GM19468 (cell line): ENCODE results near the gene GALNTL6.

ENCODE experiments used
- ATAC-seq: cut with Tn5 transposase; IDR thresholded peaks from one replicate; pipeline ENCODE4 v1.9.1; 2021; ENCODE audit warnings: mild to moderate bottlenecking, moderate library complexity, moderate number of reproducible peaks; ENCODE audit not compliant: unreplicated experiment; ENCODE audit errors: extremely low read depth

Gene GALNTL6

GRCh38 chr4:172169871-172170270 is 356.7 kb downstream of the GALNTL6 start:
- ATAC-seq = no peak

- ATAC-seq = no peak
Observed at GRCh38 chr4:172173206-172173605, 360.0 kb downstream of the GALNTL6 start.

GRCh38 chr4:172177382-172177781 is 364.2 kb downstream of the GALNTL6 start:
- no peak for ATAC-seq

- ATAC-seq = no peak
Observed at GRCh38 chr4:172188248-172188988, 375.2 kb downstream of the GALNTL6 start.

- no peak for ATAC-seq
Observed at GRCh38 chr4:172202480-172203076, 389.4 kb downstream of the GALNTL6 start.

GRCh38 chr4:172207258-172207657 is 394.1 kb downstream of the GALNTL6 start:
- no peak for ATAC-seq

- no peak for ATAC-seq
Observed at GRCh38 chr4:172207886-172208285, 394.7 kb downstream of the GALNTL6 start.

GRCh38 chr4:172220679-172221078 is 407.5 kb downstream of the GALNTL6 start:
- ATAC-seq = no peak

- ATAC-seq = no peak
Observed at GRCh38 chr4:172225457-172225856, 412.3 kb downstream of the GALNTL6 start.

- no peak for ATAC-seq
Observed at GRCh38 chr4:172232966-172233365, 419.8 kb downstream of the GALNTL6 start.

- no peak for ATAC-seq
Observed at GRCh38 chr4:172243551-172243950, 430.3 kb downstream of the GALNTL6 start.

GRCh38 chr4:172245516-172245915 is 432.3 kb downstream of the GALNTL6 start:
- no peak for ATAC-seq

- no peak for ATAC-seq
Observed at GRCh38 chr4:172253409-172253808, 440.2 kb downstream of the GALNTL6 start.

GRCh38 chr4:172256820-172257219 is 443.6 kb downstream of the GALNTL6 start:
- no peak for ATAC-seq

GRCh38 chr4:172270397-172270796 is 457.2 kb downstream of the GALNTL6 start:
- ATAC-seq = no peak

GRCh38 chr4:172287117-172287516 is 473.9 kb downstream of the GALNTL6 start:
- ATAC-seq = no peak

GRCh38 chr4:172305698-172306097 is 492.5 kb downstream of the GALNTL6 start:
- no peak for ATAC-seq

- no peak for ATAC-seq
Observed at GRCh38 chr4:172308078-172308477, 494.9 kb downstream of the GALNTL6 start.

GRCh38 chr4:172311682-172312081 is 498.5 kb downstream of the GALNTL6 start:
- no peak for ATAC-seq

GRCh38 chr4:172323288-172323687 is 510.1 kb downstream of the GALNTL6 start:
- no peak for ATAC-seq

GRCh38 chr4:172344308-172344938 is 531.2 kb downstream of the GALNTL6 start:
- no peak for ATAC-seq
